ENCODE results near the gene NTSR1. TPM values are rescaled to one million over a fixed set of nuclear protein-coding genes. Genes with fewer than 3 reads are reported as not detected.

The NTSR1 gene
- total and polyA plus RNA-seq, 7 donors = 0.60 to 54.0 (median 8.8) TPM; not detected in 1

GRCh38 chr20:62768234-62768546 lies 59.6 kb downstream of the NTSR1 start:
- no peak for TF ChIP-seq EP300 (IDR thresholded peaks at IDR 0.05)
- TF ChIP-seq POLR2A (IDR thresholded peaks at IDR 0.05) = no peak
- no peak for TF ChIP-seq CTCF (IDR thresholded peaks at IDR 0.05)
- TF ChIP-seq POLR2AphosphoS5 (IDR thresholded peaks at IDR 0.05) = no peak
- Histone ChIP-seq H3K36me3 (no peaks in the 10 kb centered on the region), H3K4me1 (peaks cover 0 to 23% (median 14%) of the 10 kb centered on the region in 4 donors), H3K27ac (peak overlapping the region in 1 of 4 donors; percentile 19), H3K27me3 (no peaks in the 10 kb centered on the region), H3K9me3 (no peaks in the 10 kb centered on the region), H3K4me3 (no peak overlapping the region)
- no peak for DNase-seq
- intact Hi-C loops (cut with DNase I) = no loop called here
- 87 to 91% methylated on average over 8 of the region's 8 CpGs for WGBS, 2 donors

GRCh38 chr20:62768551-62769287 lies 60.1 kb downstream of the NTSR1 start:
- H3K27me3 ChIP-seq = no peaks in the 10 kb centered on the region

GRCh38 chr20:62769346-62770071 lies 60.9 kb downstream of the NTSR1 start:
- DNase-seq = no peak

More at GRCh38 chr20:62768551-62769287, 60.1 kb downstream of the NTSR1 start:
- 24 to 59% methylated on average over 21 of the region's 21 CpGs for WGBS, 2 donors
- Histone ChIP-seq H3K27ac (peak overlapping the region in 1 of 4 donors; percentile 19), H3K9me3 (no peaks in the 10 kb centered on the region), H3K4me1 (peaks cover 0 to 28% (median 14%) of the 10 kb centered on the region in 4 donors), H3K36me3 (no peaks in the 10 kb centered on the region), H3K4me3 (no peak overlapping the region)
- intact Hi-C loops (cut with DNase I) = no loop called here
- DNase-seq = no peak
- TF ChIP-seq CTCF (IDR thresholded peaks at IDR 0.05) (no peak), EP300 (IDR thresholded peaks at IDR 0.05) (no peak), POLR2AphosphoS5 (IDR thresholded peaks at IDR 0.05) (no peak), POLR2A (IDR thresholded peaks at IDR 0.05) (no peak)

GRCh38 chr20:62770111-62770910 lies 61.7 kb downstream of the NTSR1 start:
- peaks cover 0 to 28% (median 14%) of the 10 kb centered on the region in 4 donors for H3K4me1 ChIP-seq
- DNase-seq = no peak
- WGBS, 2 donors = 90 to 93% methylated on average over 20 of the region's 20 CpGs
- no peaks in the 10 kb centered on the region for H3K36me3 ChIP-seq
- TF ChIP-seq POLR2AphosphoS5 (IDR thresholded peaks at IDR 0.05) (no peak), POLR2A (IDR thresholded peaks at IDR 0.05) (no peak), CTCF (IDR thresholded peaks at IDR 0.05) (no peak), EP300 (IDR thresholded peaks at IDR 0.05) (no peak)
- H3K27me3 ChIP-seq = no peaks in the 10 kb centered on the region
- no peak overlapping the region for H3K4me3 ChIP-seq
- H3K27ac ChIP-seq = no peak overlapping the region
- no peaks in the 10 kb centered on the region for H3K9me3 ChIP-seq
- intact Hi-C loops (cut with DNase I) = no loop called here

More at GRCh38 chr20:62769346-62770071, 60.9 kb downstream of the NTSR1 start:
- no peaks in the 10 kb centered on the region for H3K36me3 ChIP-seq
- no peak for TF ChIP-seq CTCF (IDR thresholded peaks at IDR 0.05)
- intact Hi-C loops (cut with DNase I) = no loop called here
- WGBS, 2 donors = 90 to 93% methylated on average over 16 of the region's 16 CpGs
- H3K27ac ChIP-seq = no peak overlapping the region
- H3K27me3 ChIP-seq = no peaks in the 10 kb centered on the region
- peaks cover 0 to 28% (median 14%) of the 10 kb centered on the region in 4 donors for H3K4me1 ChIP-seq
- no peak overlapping the region for H3K4me3 ChIP-seq
- H3K9me3 ChIP-seq = no peaks in the 10 kb centered on the region

Measured in sigmoid colon (tissue), 7 donors.